HG03064 (cell line): Measurements from ENCODE around the gene ROR1.

Source experiments
- ATAC-seq: cut with Tn5 transposase; IDR thresholded peaks from one replicate; pipeline ENCODE4 v1.9.1; 2021; ENCODE audit warnings: low read depth; ENCODE audit not compliant: unreplicated experiment

The ROR1 gene

DNA sequence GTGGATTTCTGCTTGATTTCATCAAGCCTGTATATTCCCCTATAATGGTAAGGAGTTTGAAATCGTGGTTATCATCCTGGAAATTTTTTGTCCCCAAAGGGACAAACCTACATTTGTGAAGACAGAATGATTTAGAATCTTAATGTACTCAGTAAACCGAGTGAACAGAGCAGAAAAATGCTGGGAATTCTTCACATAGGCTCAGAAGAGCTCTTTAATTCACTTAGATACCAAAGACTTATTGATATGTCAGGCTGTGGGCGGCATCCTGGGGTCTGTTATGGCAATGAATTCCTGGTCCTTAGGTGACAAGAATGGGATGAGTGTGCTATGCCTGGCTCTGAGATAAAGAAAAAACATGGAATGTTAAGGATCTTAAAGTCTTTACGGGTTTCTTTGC lies 74.9 kb downstream of the ROR1 start:
- no peak for ATAC-seq

DNA sequence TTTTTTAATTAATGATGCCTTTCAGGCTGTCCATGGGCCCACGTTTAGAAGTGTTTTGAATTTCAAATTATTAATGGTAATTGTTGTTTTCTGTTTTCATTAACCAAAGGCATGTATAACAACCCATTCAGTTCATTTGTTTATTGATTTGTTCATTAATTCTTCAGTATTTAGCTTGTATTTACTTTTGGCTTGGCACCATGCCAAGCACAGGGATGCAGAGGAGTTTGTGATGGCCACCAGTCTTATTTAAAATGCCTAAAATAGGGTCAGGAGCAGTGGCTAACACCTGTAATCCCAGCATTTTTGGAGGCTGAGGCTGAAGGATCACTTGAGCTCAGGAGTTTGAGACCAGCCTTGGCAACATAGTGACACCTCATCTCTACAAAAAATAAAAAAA lies 75.3 kb downstream of the ROR1 start:
- ATAC-seq: no peak

DNA sequence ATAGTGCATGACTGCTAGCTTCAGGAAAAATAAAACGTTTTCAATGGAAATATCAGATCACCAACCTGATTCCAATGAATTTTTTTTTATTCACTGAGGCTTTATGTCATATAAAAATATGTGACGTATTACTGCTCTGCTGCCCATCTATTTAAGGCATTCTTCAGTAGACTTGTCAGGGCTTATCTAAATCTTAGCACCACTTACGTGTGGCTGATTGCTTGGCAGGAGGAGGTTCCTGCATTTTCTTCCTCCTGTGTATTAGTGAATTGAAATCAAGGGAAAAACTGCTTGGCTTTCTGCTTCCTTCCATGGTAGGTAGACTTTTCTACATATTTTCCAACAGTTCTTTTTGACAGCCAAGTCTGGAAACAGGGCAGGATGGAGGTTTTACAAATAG lies 80.3 kb downstream of the ROR1 start:
- ATAC-seq: no peak

DNA sequence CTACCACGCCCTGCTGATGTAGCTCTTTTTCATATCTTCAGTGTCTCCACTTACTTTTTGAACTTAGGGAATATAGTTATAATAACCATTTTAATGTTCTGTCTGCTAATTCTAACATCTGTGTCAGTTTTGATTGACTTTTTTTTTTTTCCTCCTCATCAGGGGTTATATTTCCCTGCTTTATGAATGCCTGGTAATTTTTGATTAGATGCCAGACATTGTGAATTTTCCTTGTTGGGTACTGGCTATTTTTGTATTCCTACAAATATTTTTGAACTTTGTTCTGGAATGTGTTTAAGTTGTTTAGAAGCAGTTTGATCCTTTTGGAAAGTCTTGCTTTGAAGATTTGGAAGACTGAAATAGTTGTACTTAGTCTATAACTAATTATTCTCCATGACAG lies 82.1 kb downstream of the ROR1 start:
- ATAC-seq: no peak

DNA sequence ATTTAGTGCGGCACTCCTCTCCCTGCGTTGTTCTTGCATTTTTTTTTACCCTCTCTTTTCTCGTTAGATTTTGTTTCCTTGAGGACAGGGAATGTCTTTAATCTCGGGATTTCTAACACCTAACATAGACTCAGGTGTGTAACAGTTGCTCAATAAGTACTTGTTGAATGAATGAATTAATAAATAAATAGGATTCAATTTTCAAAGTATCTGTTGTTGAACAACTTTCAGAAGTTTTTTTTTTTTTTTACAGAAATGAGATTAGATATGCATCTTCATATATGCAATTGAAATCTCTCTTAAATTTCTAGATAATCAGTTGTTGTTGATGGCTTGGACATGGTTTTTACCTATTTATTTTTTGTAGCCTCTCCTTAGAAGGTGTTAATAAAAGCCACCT lies 83.1 kb downstream of the ROR1 start:
- no peak for ATAC-seq

DNA sequence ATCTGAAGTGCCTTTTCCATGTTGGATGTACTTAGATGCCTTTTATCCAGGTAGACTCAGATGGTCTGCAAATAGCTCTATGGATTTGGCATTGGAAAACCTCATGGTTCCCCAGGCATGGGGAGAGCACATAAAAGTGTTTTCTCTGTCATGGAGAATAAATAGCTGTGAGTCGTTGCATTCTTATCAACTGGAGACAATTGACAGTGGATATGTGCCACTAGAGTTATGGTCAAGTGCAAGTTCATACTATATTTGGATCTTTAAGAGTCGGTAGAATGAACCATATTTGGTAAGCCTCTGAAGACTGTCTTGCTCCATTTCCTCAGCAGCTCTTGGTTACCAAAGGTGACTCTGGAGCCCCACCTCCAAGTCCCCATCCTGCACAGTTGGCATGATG lies 83.7 kb downstream of the ROR1 start:
- no peak for ATAC-seq

DNA sequence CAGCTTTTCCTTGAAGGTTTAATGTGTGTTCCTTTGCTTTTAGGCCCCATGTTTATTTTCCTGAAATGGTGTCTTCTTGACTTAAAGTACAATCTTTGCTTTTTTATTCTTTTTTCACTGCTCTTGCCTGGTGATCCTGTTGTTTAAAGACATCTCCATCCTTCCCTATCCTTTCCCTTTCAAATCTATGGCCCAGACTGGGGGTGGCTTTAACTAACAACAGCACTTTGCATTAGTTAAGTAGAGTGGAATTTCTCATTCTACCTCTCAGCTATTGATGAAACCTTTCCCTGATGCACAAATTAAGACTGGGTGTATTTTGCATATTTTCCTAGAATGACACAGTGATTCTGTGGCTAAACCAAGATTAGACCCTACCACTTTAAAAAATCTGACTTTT lies 84.3 kb downstream of the ROR1 start:
- no peak for ATAC-seq

DNA sequence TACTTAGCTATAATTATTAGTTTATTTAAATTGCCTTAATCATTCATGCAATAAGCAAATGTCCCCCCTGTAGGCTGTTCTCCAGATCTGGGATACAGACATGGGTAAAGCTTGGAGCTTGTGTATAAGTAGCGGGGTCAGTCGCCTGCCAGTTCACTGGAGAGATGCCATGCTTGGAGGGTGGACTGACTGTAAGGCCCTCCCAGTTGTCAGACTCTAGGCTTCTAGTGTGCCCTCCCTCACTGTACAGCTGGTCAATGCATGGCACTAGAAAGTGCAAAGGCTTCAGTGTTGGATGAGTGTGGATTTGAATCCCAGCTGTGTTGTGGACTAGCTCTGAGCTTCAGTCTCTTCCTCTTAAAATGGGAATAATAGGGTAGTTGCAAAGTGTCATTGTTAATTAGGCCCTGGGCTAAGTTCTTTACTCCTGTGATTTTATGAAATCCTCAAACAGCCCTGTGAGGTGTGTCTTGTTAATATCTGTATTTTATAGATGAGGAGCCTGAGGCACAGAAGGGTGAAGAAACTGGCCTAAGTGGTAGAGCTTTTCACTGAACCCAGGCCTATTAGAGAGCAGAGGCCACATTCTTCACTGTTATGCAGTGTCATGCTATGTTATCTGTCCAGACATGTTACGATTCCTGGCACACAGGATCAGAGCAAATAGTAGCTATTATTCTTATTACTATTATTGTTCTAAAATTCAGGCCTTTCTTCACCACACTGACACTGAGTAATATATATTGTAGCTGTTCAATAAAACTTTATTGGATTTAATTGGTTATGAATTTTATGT lies 85.9 kb downstream of the ROR1 start:
- no peak for ATAC-seq

DNA sequence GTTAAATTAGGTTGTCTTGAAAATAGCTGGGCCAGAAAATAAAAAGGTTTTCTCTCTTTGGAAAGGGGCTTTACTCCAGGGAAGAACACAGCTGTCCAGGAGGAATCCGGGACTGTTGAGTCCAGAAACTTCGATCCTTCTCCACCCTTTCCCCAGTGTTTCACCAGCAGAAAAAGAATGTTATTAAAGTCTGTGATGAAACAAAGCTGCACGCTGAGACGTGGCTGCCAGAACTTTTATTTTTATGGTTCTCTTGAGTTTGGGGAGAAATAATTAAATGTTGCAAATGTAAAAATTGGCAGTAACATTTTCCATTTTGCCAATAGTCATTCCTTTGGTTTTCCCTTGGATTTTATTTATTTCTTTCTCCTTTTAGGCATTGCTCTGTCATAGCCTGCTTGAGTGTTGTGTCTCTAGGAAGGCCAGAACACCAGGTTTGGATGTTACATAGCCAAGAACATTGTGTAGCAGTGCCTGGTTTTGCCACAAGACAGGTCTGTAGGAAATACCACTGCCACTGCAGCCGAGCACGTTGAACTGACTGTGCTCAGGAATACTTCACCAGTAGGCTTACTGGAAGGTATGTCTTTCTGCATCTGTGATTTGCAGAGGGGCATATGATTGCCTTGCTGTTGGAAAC lies 87.4 kb downstream of the ROR1 start:
- no peak for ATAC-seq

DNA sequence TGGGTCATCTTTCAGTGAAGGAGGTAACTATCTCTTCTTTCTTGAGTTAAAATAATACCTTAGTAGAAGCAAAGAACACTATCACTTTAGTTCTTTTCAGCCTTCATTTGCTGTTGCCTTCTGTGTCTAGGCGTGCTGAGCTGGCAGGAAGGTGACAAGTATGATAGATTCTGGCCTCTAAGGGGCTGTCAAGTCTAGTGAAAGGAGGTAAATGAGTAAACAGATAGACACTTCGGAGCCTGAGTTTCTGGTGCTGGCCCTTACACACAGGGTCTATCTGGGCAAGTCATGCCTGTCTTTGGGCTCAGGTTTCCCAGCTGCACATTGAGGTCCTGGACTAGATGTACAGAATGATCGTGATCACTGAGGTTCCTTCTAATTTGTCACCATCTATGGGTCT lies 89.3 kb downstream of the ROR1 start:
- ATAC-seq: no peak

DNA sequence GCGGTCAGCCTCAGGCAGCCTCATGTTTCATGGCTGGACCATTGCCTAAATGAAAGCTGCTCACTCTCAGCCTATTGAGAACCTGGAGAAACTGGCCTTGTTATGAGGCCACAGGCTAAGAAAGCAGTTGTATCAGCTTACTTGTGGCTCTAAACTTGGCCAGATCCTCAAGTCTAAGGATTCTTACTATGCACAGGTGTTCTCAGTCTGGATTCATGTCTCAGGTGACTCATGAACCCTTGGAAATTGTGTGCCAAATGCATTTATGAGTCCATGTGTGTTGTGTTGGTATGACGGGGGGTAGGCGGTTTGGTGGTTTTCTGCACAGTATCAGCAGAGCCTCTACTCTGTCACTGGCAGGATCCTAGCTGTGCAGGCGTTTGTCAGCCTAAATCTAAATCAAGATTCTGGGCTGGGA lies 90.4 kb downstream of the ROR1 start:
- ATAC-seq: no peak

DNA sequence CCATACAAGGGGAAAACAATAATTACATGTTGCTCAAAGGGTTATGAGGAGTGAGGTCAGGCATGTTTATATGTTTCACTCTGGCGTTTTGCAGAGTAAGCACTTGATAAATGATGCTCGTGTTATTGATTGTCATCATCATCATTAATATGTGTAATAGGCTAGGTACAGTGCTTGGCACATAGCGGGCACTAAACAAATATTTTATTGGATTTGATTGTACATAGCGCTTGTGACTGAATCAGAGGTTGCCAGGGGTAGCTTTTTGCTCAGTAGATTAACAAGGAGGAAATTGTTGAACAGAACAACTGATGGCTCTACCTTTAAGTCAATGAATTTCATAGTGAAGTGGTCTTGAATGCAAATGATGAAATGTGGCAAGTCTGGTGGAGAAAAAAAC lies 91.7 kb downstream of the ROR1 start:
- ATAC-seq: no peak

DNA sequence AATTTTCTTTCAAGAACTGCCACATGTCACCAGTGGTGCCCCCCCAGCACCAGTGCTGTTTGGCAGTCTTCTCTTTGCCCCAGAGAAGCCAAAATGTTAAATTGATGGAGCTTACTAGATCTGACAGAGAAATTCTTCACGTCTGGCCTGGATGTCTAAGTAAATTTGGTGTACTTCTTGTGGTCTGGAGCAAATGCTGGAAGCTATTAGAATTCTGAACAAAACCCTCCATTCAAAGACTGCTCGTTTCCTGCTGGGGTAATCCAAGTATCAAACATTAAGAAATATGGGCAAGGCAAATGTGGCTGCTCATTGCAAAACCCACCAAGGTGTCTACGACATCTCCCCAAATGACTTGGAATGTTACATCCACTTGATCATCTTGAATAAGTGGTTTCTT lies 92.3 kb downstream of the ROR1 start:
- ATAC-seq: no peak

DNA sequence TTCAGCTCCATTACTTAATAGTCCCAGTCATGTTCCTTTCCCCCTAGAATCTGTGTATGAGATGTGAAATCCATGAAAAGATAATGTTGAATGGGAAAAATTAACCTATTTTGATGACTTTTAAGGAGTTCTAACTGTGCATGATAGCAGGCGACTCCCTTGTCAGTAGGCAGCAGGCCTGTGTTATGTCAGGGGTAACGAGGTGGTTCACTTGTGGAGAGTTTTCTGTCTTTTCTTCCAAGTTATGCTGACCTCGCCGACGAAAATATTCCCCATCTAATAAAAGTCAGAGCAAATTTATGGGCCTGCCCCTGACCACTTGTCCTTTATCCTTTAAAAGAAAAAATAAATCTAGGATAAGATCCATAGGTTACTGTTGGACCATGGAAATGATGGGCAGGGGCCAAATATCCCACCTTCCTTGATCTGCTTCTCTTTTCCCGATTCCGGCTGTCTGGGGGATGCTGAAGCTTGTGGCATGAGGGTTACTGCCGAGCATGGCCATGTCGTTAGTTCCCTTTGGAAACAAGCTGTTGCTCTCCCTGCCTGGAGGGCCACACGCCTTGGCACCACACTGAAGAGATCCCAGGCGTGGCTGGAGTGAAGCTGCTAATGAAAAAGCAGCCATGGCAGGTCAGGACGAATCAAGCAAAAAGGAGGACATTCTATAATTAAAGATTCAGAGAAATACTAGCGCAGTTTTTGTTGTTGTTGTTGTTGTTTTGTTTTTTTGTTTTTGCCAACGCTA lies 93.8 kb downstream of the ROR1 start:
- ATAC-seq: no peak

DNA sequence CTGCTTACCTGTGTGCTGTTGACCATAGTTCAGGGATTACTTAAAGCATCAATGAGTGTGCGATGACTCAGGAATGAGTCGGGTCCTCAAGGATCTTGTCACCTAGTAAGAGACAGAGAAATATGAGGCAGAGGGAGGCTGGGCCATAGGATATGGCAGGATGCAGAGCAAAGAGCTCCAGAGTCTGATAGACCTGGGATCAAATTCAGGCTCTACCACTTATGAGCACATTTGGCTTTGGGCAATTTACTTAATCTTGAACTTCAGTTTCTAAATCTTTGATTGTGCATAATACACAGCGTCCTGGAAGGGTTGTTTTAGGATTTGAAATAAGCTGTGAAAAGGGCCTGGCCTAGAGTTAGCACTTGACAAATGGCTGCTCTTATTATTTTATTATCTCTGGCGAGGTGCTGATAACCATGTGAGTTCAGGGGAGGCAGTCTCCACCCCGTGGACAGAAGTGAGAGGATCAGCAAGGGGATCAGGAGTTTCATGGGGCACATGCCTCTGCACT lies 94.5 kb downstream of the ROR1 start:
- ATAC-seq: no peak

DNA sequence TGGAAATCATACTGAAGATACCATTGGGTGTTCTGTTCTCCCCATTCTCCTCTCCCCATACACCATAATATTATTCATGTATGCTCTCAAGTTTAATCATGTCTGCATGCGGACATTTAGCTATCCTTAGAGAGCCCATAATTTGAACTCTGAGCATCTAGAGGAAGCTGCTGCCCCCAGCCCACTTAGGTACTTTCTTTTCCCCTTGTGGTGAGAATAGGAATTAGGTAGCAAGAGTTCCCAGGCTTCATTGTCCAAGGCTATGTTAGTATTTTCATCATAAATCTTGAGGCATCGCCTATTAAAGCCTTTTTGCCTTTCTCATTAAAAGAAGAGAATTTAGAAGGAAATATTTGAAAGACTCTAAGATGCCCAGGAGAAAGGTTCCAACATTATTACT lies 96.3 kb downstream of the ROR1 start:
- ATAC-seq: no peak

DNA sequence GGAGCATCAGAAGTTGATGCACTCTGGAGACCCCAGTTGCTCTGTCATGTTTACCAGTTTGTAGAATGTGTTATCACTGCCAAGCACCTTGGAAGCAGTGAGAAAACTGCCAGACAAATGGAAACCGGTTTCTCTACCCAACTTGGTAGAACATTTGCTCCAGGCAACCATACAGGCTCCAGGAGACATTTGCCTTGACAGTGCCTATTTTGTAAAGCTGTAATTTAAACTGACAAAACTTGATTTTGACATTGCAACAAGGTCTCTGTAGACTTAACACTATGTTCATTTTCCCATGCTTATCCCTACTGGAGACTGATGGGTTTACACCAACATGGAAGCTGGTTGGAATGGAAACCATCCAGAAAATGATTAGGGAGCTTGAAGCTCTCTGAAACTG lies 97.6 kb downstream of the ROR1 start:
- no peak for ATAC-seq

DNA sequence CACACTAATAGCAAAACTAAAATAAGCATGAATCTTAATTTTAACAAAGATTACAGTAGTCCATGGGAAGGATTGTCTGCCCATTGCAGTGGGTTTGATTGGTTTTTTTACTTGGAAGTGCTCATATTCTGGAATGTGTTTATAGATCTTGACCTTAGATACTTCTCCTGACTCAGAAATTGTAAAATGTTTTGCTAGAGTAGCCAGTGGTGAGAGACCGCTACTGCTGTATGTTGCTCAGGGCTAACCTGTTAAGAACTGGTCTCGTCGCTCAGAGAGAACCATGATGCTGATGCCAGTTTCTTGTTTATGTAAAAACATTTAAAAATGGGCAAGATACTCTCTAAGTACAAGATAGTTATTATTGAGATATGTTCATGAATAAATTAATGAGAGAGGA lies 99.9 kb downstream of the ROR1 start:
- ATAC-seq: no peak

DNA sequence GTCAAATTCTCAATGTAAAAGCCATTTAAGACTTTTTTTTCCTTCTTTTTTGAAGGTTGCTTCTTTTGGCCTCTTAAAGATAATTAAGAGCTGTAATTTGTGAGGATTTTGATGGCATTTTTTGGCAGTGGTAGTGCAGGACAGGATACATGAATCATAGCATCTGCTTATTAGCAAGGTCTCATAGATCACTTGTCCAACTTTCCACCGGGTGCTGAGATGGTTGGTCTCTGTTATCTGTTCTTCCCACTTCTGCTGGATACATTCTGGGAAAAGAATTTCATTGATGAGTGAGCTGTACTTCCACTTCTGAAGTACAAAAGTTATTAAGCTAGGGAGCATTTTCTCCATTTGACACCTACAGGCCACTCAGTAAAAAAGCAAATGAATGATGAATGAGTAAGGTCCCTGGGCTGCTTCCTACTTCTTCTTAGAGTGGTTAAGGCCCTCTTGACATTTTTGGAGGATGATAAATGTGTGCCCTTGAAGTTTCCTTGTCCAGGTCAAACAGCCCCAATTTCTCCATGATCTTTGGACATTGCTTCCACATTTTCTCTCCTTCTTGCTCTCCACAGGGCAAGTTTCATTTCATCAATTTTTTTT lies 100.6 kb downstream of the ROR1 start:
- no peak for ATAC-seq

DNA sequence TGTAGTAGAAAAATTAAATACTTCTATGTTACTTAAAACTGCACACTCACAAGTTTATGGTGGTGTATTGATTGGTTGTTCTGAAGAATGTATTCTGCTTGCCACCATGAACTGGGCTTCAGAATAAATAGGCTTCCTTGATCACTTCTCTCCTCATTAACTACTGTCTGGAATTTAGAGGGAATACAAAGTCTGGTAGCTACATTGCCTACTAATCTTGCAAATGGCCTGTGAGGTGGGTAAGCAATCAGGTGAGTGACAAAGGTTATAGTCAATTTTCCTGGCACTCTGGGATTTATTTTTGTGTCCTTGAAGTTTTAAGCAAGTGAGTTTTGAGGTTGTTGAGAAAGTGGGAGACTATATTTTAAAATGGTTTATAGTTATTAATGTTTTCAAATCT lies 101.8 kb downstream of the ROR1 start:
- no peak for ATAC-seq
